NCI-H460 (cell line): ENCODE measurements around the gene APMAP. TPM values are rescaled to one million over a fixed set of nuclear protein-coding genes. Genes with fewer than 3 reads are reported as not detected.
"Not testable (repeated sequence)": the region's sequence is repeated elsewhere in the genome, so short reads cannot be mapped to it uniquely, and the experiment has no call there.

ENCODE experiments used
- DNase-seq: peaks from one replicate; pipeline ENCODE4 v3.0.0-alpha.2; 2016; ENCODE audit warnings: low read depth; ENCODE audit errors: extremely low read depth
- total RNA-seq: library from RNA; depleted of rRNA; stranded (reverse); fragments of >200 nt; shearing (Covaris generic); gene quantifications from 2 replicates; pipeline ENCODE4 v1.2.3, GENCODE V29; 2014

The APMAP gene
- total RNA-seq, 1 experiment from 2014 or later = 121 TPM

DNA sequence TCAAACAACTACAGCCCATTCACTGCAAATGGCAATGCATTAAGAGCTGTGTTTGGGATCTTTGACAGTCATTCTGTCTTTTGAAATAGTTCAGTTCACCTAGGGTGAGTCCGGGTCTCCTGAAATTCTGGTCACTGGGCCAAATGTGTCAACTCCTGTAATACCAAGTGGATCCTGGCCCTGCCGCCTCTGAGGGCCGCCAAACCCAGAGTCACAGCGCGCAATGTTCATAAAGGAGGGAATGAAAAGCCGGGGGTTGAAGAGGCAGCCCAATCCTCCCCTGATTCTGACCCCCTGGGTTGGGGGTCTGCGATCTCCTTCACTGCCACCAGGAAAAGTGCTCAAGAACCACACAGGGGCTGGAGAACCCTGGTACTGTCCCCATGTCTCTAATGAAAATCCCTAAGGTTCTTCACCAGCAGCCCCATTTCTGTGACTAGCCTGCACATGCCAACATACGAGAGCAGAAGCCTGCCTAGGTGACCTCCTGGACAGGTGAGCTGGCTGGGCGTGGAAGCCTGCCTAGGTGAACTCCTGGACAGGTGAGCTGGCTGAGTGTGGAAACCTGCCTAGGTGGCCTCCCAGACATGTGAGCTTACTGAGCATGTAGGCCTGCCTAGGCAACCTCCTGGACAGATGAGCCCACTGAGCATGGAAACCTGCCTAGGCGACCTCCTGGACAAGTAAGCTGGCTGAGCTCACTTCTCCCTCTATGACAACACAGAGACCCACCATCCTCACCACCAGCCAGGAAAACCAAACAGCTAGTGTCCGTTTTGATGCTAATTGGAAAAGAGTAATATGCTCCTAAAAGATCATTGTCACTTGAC is 16.1 kb upstream of the APMAP start:
- no peak for DNase-seq

DNA sequence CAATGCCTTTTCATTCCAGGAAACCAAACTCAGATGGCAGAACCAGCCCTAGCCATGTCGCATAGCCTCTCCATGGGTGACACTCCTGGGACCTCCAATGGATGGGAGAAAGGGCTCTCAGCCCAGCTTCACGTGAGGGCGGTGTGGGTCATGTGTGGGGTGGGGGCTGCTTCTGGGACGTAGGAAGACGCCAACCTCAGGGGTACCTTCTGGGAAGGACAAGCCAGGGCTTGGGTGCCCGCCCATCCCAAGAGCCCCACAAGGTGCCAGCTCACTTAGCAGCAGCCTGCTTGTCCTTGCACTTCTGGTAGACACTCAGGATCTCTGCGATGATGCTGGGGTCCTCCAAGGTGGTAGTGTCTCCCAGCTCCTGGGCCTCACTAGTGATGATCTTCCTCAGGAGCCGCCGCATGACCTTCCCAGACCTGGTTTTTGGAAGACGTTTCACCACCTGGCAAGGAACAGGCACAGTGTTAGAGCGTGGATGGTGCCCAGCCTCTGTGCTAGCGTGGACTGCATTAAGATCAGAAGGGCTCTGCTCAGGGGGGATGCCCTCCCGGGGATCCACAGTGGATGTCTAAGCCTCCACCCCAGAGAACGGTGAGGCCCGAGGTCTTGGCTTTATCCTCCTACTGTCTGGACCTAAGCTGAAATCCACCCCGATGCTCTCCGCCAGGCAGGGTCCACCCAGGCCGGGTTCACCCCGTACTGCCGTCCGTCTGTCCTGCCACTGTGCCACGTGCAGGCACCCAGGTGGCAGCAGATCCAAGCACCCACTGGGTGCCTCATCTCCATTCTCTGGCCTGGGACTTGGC is 15.1 kb upstream of the APMAP start:
- no peak for DNase-seq

DNA sequence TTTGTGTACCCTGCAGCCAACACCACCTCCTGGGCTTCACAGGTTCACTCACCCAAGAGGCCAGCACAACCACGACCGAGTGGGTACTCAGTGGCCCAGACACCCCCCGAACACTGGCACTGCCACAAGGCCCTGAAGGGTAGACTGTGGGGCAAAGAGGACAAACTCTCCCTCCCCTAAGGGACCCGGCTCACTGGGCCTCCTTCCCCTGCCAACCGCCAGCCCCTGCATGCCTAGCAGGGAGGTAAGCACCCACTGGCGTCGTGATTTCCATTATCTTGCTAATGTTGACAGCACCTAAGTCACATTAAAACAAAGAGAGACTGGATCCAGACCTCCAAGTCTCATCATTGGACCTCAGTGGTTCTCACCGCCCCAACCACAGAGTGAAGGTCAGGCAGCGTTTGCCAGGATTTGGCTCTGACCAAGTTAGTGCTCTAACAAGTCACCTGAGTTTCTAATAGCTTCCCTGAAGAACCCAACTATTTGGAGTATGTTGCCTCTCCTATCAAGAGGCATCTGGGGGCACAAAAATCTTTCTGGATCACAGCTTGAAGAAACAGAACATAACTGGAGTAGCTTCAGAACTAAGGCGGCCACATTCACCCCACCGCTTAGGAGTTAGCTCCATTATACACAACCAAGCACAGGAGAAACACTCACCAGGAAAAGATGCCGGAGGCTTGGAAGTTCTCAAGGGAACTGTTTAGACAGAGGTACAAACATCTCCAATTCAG is 14.0 kb upstream of the APMAP start:
- DNase-seq = no peak

DNA sequence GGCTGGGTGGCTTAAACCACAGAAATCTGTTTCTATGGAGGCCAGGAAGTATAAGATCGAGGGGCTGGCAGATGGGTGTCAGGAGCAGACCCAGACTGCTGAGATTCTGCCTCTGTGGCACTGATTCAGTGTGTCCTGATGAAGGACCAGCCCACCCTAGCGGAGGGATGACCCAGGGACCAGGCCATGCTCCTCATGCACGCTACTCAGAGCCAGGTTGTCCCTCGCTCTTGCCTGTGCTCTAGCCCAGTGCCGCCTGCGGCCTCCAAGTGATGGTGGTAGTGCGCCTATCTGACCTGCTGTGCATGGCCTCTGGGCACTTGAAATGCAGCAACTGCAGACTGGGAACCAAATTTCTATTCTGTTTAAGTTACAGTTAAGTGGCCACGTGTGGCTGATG is 13.1 kb upstream of the APMAP start:
- no peak for DNase-seq

DNA sequence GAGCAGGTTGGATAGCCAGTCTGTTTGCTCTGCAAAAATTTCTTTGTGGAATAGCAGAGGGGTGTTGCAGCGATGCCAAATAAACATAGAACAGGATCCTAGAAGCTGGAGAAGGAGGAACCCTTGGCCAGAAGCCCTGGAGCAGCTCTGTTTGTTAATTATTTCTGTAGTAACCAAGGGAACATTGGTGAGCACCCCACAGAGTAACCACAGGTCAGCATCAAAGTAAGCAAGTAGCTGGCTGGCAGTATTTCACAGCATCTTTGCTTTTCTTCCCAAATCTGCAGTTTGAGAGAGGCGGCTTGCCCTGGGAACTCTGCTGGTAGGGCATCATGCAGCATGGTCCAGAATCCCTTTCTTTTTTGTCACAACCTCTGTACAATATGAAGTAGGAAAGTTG is 12.7 kb upstream of the APMAP start:
- no peak for DNase-seq

DNA sequence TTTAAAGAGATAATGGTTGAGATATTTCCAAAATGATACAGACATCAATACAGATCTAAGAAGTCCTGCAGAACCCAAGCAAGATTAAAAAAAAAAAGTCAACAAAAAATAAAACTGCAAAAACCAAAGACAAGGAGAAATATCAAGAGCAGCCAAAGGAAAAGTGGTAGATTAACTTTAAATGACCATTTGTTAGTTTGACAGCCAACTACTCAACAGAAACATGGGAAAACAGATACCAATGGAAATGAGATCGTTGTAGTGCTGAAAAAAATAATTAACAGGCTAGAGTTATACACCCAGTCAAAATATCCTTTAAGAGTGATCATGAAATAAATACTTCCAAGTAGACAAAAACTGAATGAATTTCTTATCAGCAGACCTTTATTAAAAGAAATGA is 10.5 kb upstream of the APMAP start:
- DNase-seq = no peak

DNA sequence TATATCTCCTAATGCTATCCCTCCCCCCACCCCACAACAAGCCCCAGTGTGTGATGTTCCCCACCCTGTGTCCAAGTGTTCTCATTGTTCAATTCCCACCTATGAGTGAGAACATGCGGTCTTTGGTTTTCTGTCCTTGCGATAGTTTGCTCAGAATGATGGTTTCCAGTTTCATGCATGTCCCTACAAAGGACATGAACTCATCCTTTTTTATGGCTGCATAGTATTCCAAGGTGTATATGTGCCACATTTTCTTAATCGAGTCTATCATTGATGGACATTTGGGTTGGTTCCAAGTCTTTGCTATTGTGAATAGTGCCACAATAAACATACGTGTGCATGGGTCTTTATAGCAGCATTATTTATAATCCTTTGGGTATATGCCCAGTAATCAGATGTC is 8.8 kb upstream of the APMAP start:
- DNase-seq = not testable (repeated sequence)

DNA sequence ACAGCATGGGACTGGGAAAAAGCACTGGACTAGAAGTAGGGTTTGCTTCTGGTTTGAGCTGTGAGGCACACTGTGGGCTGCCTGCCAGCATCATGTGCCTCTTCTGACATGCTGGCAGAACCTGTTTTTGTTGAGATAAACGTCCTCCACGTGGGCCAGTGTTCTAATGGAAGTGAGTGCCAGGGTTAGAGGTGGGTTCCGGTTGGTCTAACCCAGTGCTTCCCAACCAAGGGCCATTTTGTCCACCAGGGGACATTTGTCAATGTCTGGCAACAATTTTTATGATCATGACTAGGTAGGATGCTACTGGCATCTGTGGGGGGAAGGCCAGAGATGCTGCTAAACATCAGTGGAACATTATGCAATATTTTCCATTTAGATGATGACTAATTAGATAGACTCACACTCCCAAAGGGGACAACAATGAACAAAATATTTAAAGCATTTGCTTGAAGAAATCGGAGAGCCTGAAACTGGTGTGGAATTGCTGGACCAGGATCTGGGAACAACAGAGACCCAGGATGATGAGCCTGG is 7.8 kb upstream of the APMAP start:
- DNase-seq = no peak

DNA sequence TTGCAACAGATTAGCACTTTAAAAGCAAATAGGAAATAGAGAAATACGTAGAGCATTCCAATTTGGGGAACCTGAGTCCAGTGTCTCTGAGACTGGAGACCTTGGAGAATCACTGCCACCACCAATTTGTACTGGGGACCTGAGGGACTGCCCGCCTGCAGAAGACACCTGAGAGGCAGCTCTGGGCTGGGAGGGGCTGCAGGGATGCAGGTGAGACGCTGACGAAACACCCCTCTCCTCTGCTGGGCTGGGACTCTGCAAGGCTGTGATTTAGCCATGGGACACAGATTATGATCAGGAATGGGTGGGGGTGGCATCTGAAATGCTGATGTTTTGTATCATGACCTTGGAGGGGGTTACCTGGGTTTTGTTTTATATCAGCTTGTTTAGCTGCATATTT is 7.0 kb upstream of the APMAP start:
- no peak for DNase-seq

DNA sequence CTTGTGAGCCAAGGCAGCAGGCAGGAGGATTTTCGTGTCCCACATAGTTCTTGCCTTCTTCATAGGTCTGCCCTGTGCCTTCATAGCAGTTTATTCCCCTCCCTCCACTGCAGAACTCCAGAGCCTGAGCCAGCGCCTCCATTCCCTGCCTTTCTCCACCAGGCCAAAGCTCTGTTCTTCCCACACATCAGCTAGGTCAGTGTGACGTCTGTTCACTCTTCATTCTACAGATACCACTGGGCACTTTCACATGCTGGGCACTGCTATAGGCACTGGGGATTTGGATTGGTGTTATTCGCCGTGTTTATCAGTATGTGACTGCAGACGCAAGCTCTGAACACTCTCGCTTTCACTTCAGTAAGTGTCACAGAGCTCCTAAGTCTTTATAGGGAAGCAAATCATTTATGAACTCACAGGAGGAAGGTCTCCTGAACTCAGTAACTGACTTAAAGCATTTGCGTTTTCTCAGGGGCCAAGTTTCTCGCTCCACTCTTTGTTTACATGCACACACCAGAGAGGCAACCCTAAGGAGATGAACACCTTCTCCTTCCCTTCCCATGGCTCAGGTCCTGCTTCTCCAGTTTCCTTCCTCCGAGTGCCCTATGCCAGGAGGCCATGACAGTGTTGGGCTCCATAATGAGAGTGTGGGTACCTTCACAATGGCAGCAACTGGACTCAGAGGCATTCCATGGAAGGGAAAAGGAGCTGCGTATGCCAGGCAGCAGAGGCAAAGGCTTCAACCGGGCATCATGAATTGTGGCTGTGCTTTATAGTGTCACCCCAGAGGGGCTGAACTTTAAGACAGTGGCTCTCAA is 6.3 kb upstream of the APMAP start:
- no peak for DNase-seq

DNA sequence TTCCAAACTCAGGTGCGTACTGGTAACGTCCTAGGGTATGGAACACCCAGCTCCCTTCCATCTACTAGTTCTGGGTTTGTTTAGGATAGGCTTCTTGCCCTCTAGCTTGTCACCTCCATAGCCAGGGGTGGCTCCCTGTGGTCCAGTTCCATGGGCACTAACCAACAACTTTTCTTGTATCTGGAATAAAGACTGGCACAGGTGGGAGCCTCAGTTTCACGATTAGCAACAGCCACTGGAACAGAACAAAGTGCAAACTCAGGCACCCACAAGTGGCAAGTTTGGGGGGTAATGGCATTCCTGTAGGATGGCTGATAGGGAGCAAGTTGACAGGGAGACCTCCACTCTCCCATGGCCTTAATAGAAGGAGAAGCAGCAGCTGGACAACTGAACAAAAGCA is 5.6 kb upstream of the APMAP start:
- DNase-seq = no peak

DNA sequence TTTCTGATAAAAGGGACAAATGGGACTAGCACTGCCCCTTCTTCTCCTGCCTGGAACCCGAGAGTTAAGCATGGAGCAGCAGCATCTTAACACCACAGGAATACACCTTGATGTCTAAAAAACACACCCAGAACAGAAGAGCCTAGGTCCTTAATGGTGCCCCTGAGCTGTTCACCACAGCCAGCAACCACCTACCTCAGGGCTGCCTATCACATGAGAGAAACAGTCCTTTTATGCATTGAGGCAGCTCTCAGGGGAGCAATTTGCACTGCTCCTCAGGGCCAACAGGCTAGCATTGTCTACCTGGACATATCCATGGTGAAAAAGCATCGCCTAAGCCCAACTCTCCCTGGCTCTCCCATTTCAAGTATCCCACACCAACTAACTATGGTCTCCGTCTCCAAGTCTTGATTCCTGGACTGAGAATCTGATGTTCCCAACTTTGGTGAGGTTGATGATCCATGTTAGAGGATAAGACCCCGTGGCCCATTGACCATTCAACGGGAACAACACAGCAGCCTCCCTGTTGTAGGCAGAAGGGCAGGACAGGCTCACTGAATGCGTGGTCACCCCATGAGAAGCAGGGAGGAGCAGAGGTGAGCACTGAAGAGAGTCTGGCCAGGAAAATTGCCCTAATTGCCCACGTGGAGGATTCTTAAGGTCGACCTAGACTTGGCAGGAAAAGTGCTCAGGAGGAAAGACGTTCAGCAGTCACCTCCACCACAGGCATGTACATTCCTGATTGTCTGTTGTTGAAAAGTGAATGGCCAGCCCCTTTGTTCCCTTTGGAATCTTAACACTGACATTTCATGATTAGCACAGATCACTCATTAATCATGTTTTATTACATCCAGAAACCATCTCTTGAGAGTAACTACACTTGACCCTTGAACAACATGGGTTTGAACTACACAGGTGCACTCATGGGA is 4.2 kb upstream of the APMAP start:
- DNase-seq = no peak

DNA sequence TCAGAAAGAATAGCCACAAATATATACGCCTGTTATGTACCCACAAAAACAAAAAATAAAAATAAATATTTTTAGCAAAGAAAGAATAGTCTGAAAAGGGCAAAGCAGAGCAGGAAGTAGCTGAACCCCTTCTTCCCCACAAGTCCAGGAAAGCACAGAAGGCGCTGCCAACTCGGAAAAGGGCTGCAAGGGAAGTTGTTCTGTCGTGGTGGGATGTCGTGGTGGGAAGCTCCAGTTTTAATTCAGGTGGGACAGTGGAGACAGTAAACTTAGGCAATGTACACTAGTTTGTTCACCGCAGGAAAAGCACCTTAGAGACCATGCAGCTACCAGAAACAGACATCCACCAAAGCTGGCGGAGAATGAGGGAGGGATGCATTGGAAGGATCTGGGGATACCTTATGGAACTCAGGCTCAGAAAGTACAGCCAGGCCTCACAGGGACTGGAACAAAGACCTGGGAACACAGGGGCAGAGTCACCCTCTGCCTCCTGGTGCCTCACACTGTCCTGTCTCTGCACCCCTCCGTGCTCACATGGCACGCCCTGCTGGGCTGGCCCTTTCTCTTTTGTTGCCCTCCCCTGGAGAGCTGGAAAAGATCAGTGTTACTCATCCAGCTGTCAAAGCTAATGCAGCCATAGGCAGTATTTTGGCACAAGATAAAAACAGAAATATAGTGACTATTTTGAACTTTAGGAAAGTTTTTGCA is 3.3 kb upstream of the APMAP start:
- DNase-seq = no peak

DNA sequence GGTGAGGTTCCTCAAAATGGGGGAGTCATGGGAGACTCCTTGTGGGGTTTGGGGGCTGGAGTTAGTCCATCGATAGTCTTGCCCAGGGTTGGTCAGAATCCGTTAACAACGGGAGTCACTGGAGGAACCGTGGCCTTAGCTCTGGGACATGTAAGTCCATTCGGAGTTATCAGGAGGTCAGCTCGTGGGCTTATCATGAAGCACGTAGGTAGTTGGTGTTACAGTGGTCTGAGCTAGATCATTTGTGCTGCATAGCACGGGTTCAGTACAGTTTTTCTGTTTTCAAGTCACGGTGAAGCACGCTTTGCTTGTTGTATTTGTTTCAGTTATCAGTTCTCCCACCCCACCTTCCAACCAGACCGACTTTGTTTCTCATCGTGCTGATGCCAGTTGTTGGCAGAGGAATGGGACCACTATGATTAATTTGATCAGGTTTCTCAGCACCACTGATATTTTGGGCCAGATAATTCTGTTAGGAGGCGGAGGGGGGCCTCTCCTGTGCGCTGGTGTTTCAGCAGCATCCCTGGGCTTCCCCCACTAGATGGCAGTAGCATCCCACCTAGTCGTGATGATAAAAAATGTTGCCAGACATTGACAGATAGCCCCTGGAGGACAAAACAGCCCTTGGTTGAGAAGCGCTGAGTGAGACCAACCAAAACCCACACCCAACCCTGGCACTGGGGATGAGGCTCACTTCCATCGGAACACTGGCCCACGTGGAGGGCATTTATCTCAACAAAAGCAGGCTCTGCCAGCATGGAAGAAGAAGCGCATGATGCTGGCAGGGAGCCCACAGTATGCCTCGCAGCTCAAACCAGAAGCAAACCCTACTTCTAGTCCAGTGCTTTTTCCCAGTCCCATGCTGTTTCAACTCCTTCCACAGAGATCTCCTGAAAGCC is 2.2 kb upstream of the APMAP start:
- DNase-seq = peak; percentile 81

DNA sequence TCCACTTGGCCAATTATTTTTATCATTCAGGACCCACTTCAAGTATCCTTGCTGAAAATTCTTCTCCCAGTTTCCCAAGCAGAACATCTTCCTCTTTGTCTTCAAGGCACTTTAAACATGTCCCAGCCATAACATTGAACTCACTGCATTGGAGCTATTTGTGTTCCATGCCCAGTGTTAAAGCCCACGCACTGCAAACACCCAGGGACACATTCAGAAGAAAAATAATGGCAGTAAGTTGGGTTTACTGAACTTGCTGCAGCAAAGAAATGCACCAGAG is 1.6 kb upstream of the APMAP start:
- no peak for DNase-seq

DNA sequence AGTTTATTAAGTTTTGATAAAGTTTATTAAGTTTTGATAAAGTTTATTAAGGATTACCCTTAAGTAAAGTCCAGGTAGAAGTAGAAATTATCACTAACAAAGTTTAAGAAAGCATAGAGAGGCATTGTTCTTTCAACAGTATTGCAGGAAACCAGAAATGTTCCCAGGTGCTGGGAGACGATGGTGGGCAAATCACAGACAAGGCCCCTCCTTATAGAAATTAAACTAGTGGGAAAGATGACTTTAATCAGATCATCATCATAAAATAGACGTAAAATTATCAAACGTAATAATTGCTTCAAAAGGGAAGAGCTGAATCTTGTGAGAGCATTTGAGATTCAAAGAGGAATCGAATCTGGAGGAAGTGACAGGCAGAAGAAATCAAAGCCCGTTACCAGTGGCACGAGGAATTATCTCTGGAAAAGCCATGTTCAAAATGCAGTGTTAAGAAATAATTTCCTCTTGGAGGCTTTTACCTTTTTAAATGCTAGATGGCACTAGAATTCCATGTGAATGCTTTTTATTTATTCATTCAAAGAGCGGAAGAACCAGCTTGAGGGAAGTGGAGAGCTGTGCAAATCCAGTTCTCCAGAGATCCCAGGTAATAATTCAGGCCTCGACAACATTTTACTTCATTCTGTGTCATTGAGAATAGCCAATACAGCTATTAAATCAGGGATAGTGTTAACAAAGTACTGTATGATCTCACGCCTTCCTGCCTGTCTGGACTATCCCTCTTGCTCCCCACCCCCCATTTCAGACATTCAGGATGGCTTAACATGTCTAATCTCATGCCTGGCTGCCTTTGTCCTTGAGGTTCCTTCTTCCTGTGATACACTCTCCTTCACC is 1.0 kb upstream of the APMAP start:
- DNase-seq = peak; percentile 52
